CD8-positive, alpha-beta memory T cell (primary cell): ENCODE data around the gene CDS2. TPM values are rescaled to one million over a fixed set of nuclear protein-coding genes. Genes with fewer than 3 reads are reported as not detected.

Source experiments
- CTCF ChIA-PET: fragments of 350-600 bp; sonication (Branson Sonifier 250); formaldehyde crosslinking; loops from one replicate; lab custom pipeline; 2021; ENCODE audit warnings: antibody characterized with exemption; lab: Charles Lee
- POLR2A ChIA-PET: fragments of 350-600 bp; sonication (Branson Sonifier 250); formaldehyde crosslinking; loops from one replicate; lab custom pipeline; 2021; ENCODE audit warnings: antibody characterized with exemption; lab: Charles Lee
- DNase-seq, 5 donors: peaks; one replicate each; pipeline versions ENCODE4 v3.0.0 to v3.0.0-alpha.2; 2020 to 2022; ENCODE audit warnings: mixed read lengths in 1 of 5
- H3K27ac ChIP-seq: one replicate; pipeline ENCODE4 v1.7.0; 2013; ENCODE audit warnings: low read depth, mild to moderate bottlenecking, low read length, moderate library complexity
- H3K27me3 ChIP-seq: 2 replicates; pipeline ENCODE4 v1.7.0; 2013; ENCODE audit warnings: low read length, mild to moderate bottlenecking; ENCODE audit not compliant: insufficient read depth, poor library complexity, severe bottlenecking
- H3K36me3 ChIP-seq: 2 replicates; pipeline ENCODE4 v1.7.0; 2013; ENCODE audit warnings: mild to moderate bottlenecking, low read length, moderate library complexity; ENCODE audit not compliant: insufficient read depth
- H3K4me1 ChIP-seq: 2 replicates; pipeline ENCODE4 v1.7.0; 2013; ENCODE audit warnings: mild to moderate bottlenecking, low read length, moderate library complexity; ENCODE audit not compliant: insufficient read depth
- H3K4me3 ChIP-seq: 2 replicates; pipeline ENCODE4 v1.7.0; 2013; ENCODE audit warnings: mild to moderate bottlenecking, low read length
- H3K9me3 ChIP-seq: 2 replicates; pipeline ENCODE4 v1.7.0; 2013; ENCODE audit warnings: mild to moderate bottlenecking, low read length
- H3K27ac Mint-ChIP-seq, 8 donors: one replicate each; pipeline ENCODE4 v1.8.0; 2020 to 2021; ENCODE audit warnings: mixed read lengths in 8 of 8, mild to moderate bottlenecking in 6 of 8, inconsistent platforms in 3 of 8, moderate library complexity in 3 of 8
- H3K27me3 Mint-ChIP-seq, 2 donors: one replicate each; pipeline ENCODE4 v1.8.0; 2020 to 2021; ENCODE audit warnings: mixed read lengths in 2 of 2, mild to moderate bottlenecking in 1 of 2, moderate library complexity in 1 of 2
- H3K36me3 Mint-ChIP-seq, 3 donors: one replicate each; pipeline ENCODE4 v1.8.0; 2020 to 2021; ENCODE audit warnings: mixed read lengths in 3 of 3, inconsistent platforms in 1 of 3, mild to moderate bottlenecking in 1 of 3
- H3K4me1 Mint-ChIP-seq, 3 donors: one replicate each; pipeline ENCODE4 v1.8.0; 2020 to 2021; ENCODE audit warnings: mixed read lengths in 3 of 3, inconsistent platforms in 1 of 3, mild to moderate bottlenecking in 1 of 3
- H3K4me3 Mint-ChIP-seq, 7 donors: one replicate each; pipeline ENCODE4 v1.8.0; 2020 to 2021; ENCODE audit warnings: mixed read lengths in 7 of 7, mild to moderate bottlenecking in 6 of 7, moderate library complexity in 4 of 7, inconsistent platforms in 2 of 7
- H3K9me3 Mint-ChIP-seq, 5 donors: one replicate each; pipeline ENCODE4 v1.8.0; 2020 to 2022; ENCODE audit warnings: mixed read lengths in 5 of 5, mild to moderate bottlenecking in 3 of 5, moderate library complexity in 2 of 5, inconsistent platforms in 1 of 5
- polyA plus RNA-seq: library from polyadenylated mRNA; unstranded; fragments of 300-500 nt; fragmentation: Illumina TruSeq; gene quantifications from one replicate; pipeline ENCODE4 v1.2.3, GENCODE V29; 2021
- total RNA-seq, 2 experiments: library from RNA; stranded (reverse); gene quantifications; one replicate each; pipeline ENCODE4 v1.2.3, GENCODE V29; 2021

CDS2 gene
- total RNA-seq (10 to 100 TPM; 55.3 to 57.3 TPM), polyA plus RNA-seq (48.3 TPM)

- Histone ChIP-seq H3K27ac (peak within 1 kb of the TSS; percentile 99), H3K4me3 (peak within 1 kb of the TSS; percentile 84), H3K4me1 (peaks cover 26% of the 10 kb centered on the region), H3K9me3 (no peaks in the 10 kb centered on the region), H3K27me3 (no peaks in the 10 kb centered on the region), H3K36me3 (no peaks in the 10 kb centered on the region)
- Mint-ChIP-seq H3K4me3 (peak within 1 kb of the TSS; percentile 81 to 98 (median 94)), H3K36me3 (peaks cover 0 to 17% (median 7%) of the 10 kb centered on the region in 3 donors), H3K27ac (peak within 1 kb of the TSS; percentile 84 to 99 (median 97)), H3K4me1 (peaks cover 27 to 42% (median 34%) of the 10 kb centered on the region in 3 donors), H3K27me3 (no peaks in the 10 kb centered on the region), H3K9me3 (no peaks in the 10 kb centered on the region)
- DNase-seq, result peak; percentile 99 to 100 (median 100)
- ChIA-PET POLR2A (interaction anchor here (0.5 to 2.1 kb wide), 14 partner anchors 8 to 321 kb away, joined by 3 to 15 read pairs (median 3); no protein-coding TSS in a partner anchor), CTCF (interaction anchor here (0.7 to 2.1 kb wide), 21 partner anchors 14 to 342 kb away, joined by 3 to 37 read pairs (median 6); no protein-coding TSS in a partner anchor)
Observed at GRCh38 chr20:5126512-5127203, at the start of gene CDS2. CDS2 (plus strand) TSS chr20:5127008; CDS start chr20:5127093, 85 bp downstream.

GRCh38 chr20:5077761-5078387 lies 48.9 kb upstream of the CDS2 start:
- Mint-ChIP-seq H3K27ac (peak overlapping the region; percentile 90 to 99 (median 96)), H3K9me3 (no peaks in the 10 kb centered on the region), H3K36me3 (no peaks in the 10 kb centered on the region), H3K27me3 (no peaks in the 10 kb centered on the region), H3K4me1 (peaks cover 25 to 28% (median 26%) of the 10 kb centered on the region in 3 donors), H3K4me3 (peak overlapping the region; percentile 43 to 87 (median 84))
- Histone ChIP-seq H3K36me3 (no peaks in the 10 kb centered on the region), H3K9me3 (no peaks in the 10 kb centered on the region), H3K27ac (peak overlapping the region; percentile 78), H3K4me3 (peak overlapping the region; percentile 56), H3K27me3 (no peaks in the 10 kb centered on the region), H3K4me1 (peaks cover 25% of the 10 kb centered on the region)
- ChIA-PET CTCF (interaction anchor here (1.6 to 2.6 kb wide), 2 partner anchors 21 to 22 kb away, joined by 4 to 17 read pairs; no protein-coding TSS in a partner anchor), POLR2A (interaction anchor here (1.0 kb wide), 2 partner anchors 21 to 49 kb away, joined by 3 read pairs; partner anchors contain the start of gene CDS2)
- no peak for DNase-seq

GRCh38 chr20:5078399-5078958 lies 48.3 kb upstream of the CDS2 start:
- H3K27ac Mint-ChIP-seq, result peak overlapping the region; percentile 90 to 99 (median 96)
- H3K9me3 ChIP-seq, result no peaks in the 10 kb centered on the region
- no peaks in the 10 kb centered on the region for H3K27me3 ChIP-seq
- H3K4me1 Mint-ChIP-seq, result peaks cover 25 to 28% (median 26%) of the 10 kb centered on the region in 3 donors
- H3K4me3 Mint-ChIP-seq, result peak overlapping the region; percentile 43 to 87 (median 84)
- H3K36me3 Mint-ChIP-seq, result no peaks in the 10 kb centered on the region
- H3K27ac ChIP-seq, result peak overlapping the region; percentile 78
- H3K4me1 ChIP-seq, result peaks cover 25% of the 10 kb centered on the region
- H3K27me3 Mint-ChIP-seq, result no peaks in the 10 kb centered on the region
- POLR2A ChIA-PET, result interaction anchor here (1.0 kb wide), 1 partner anchor 22 kb away, joined by 3 read pairs; no protein-coding TSS in a partner anchor
- H3K4me3 ChIP-seq, result peak overlapping the region; percentile 56
- peak; percentile 47 to 82 (median 71) for DNase-seq
- H3K9me3 Mint-ChIP-seq, result no peaks in the 10 kb centered on the region
- no peaks in the 10 kb centered on the region for H3K36me3 ChIP-seq
- CTCF ChIA-PET, result interaction anchor here (1.1 to 1.7 kb wide), 2 partner anchors 22 to 265 kb away, joined by 4 read pairs; no protein-coding TSS in a partner anchor

- no peak for DNase-seq
- H3K4me3 Mint-ChIP-seq, result no peak overlapping the region
- no peaks in the 10 kb centered on the region for H3K9me3 ChIP-seq
- no peaks in the 10 kb centered on the region for H3K9me3 Mint-ChIP-seq
- H3K36me3 Mint-ChIP-seq, result peaks cover 0 to 1% (median 0%) of the 10 kb centered on the region in 3 donors
- ChIA-PET CTCF (interaction anchor here (1.0 to 1.7 kb wide), 4 partner anchors 14 to 267 kb away, joined by 4 read pairs; partner anchors contain the start of gene CDS2), POLR2A (interaction anchor here (0.5 to 1.4 kb wide), 2 partner anchors 16 to 40 kb away, joined by 3 read pairs; no protein-coding TSS in a partner anchor)
- no peaks in the 10 kb centered on the region for H3K36me3 ChIP-seq
- H3K27me3 ChIP-seq, result no peaks in the 10 kb centered on the region
- H3K4me3 ChIP-seq, result no peak overlapping the region
- H3K4me1 Mint-ChIP-seq, result peaks cover 25 to 28% (median 26%) of the 10 kb centered on the region in 3 donors
- H3K27ac Mint-ChIP-seq, result peak overlapping the region in 7 of 8 donors; percentile 54 to 98 (median 65)
- H3K27me3 Mint-ChIP-seq, result no peaks in the 10 kb centered on the region
- peaks cover 25% of the 10 kb centered on the region for H3K4me1 ChIP-seq
- no peak overlapping the region for H3K27ac ChIP-seq
Observed at GRCh38 chr20:5080384-5080877, 46.4 kb upstream of the CDS2 start.

GRCh38 chr20:5085380-5085779 lies 41.4 kb upstream of the CDS2 start:
- no peaks in the 10 kb centered on the region for H3K9me3 ChIP-seq
- H3K4me1 ChIP-seq, result peaks cover 7% of the 10 kb centered on the region
- Mint-ChIP-seq H3K4me3 (no peak overlapping the region), H3K36me3 (peaks cover 0 to 2% (median 0%) of the 10 kb centered on the region in 3 donors), H3K4me1 (peaks cover 7 to 11% (median 10%) of the 10 kb centered on the region in 3 donors), H3K9me3 (no peaks in the 10 kb centered on the region), H3K27me3 (no peaks in the 10 kb centered on the region), H3K27ac (peak overlapping the region in 1 of 8 donors; percentile 22)
- DNase-seq, result no peak
- no peak overlapping the region for H3K4me3 ChIP-seq
- H3K27ac ChIP-seq, result no peak overlapping the region
- H3K36me3 ChIP-seq, result no peaks in the 10 kb centered on the region
- ChIA-PET POLR2A (no interaction called here), CTCF (interaction anchor here (1.0 kb wide), 1 partner anchor 15 kb away, joined by 5 read pairs; no protein-coding TSS in a partner anchor)
- no peaks in the 10 kb centered on the region for H3K27me3 ChIP-seq

- Histone ChIP-seq H3K4me1 (peaks cover 8% of the 10 kb centered on the region), H3K27me3 (no peaks in the 10 kb centered on the region), H3K36me3 (no peaks in the 10 kb centered on the region), H3K27ac (no peak overlapping the region), H3K9me3 (no peaks in the 10 kb centered on the region), H3K4me3 (no peak overlapping the region)
- no peak for DNase-seq
- H3K4me1 Mint-ChIP-seq, result peaks cover 11 to 15% (median 13%) of the 10 kb centered on the region in 3 donors
- H3K4me3 Mint-ChIP-seq, result peak overlapping the region in 1 of 7 donors; percentile 3
- ChIA-PET CTCF (interaction anchor here (0.8 kb wide), 1 partner anchor 12 kb away, joined by 4 read pairs; no protein-coding TSS in a partner anchor), POLR2A (no interaction called here)
- H3K9me3 Mint-ChIP-seq, result no peaks in the 10 kb centered on the region
- H3K36me3 Mint-ChIP-seq, result peaks cover 0 to 16% (median 2%) of the 10 kb centered on the region in 3 donors
- peak overlapping the region in 4 of 8 donors; percentile 12 to 89 (median 40) for H3K27ac Mint-ChIP-seq
- no peaks in the 10 kb centered on the region for H3K27me3 Mint-ChIP-seq
Observed at GRCh38 chr20:5088688-5089087, 38.1 kb upstream of the CDS2 start.

- ChIA-PET CTCF (no interaction called here), POLR2A (no interaction called here)
- peaks cover 11 to 15% (median 13%) of the 10 kb centered on the region in 3 donors for H3K4me1 Mint-ChIP-seq
- peak in 1 of 5 donors; percentile 9 for DNase-seq
- peaks cover under 1 to 18% (median 2%) of the 10 kb centered on the region in 3 donors for H3K36me3 Mint-ChIP-seq
- H3K36me3 ChIP-seq, result no peaks in the 10 kb centered on the region
- H3K4me1 ChIP-seq, result peaks cover 8% of the 10 kb centered on the region
- H3K27me3 Mint-ChIP-seq, result no peaks in the 10 kb centered on the region
- no peak overlapping the region for H3K4me3 ChIP-seq
- no peaks in the 10 kb centered on the region for H3K27me3 ChIP-seq
- no peaks in the 10 kb centered on the region for H3K9me3 Mint-ChIP-seq
- no peaks in the 10 kb centered on the region for H3K9me3 ChIP-seq
- no peak overlapping the region for H3K27ac ChIP-seq
- H3K4me3 Mint-ChIP-seq, result peak overlapping the region in 4 of 7 donors; percentile 3 to 70 (median 7)
- peak overlapping the region; percentile 35 to 98 (median 84) for H3K27ac Mint-ChIP-seq
Observed at GRCh38 chr20:5090191-5090590, 36.6 kb upstream of the CDS2 start.
